ENCODE data around the gene SORCS1.

DNA sequence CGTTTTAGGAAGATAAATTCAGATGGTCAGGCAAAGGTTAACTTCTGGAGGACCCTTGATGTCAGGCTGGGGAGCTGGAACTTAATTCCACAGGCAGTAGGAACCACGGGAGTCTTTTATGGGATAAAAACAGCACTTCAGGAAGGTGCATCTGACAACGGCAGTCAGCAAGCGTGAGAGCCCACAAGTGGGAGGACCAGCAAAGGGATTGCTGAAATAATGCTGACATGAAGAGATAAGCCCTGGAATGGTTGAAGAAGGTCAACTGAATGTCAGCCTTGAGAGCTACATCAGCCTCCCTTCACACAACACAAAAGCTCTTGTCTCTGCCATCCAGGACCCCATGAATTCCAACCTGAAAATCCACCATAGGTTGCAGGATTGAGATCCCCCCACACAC is 138.8 kb downstream of the SORCS1 start:
- TF ChIP-seq CTCF (IDR thresholded peaks at IDR 0.05) (no peak), POLR2A (IDR thresholded peaks at IDR 0.05) (no peak)
